ENCODE measurements around the gene HLA-DMB. TPM values are rescaled to one million over a fixed set of nuclear protein-coding genes. Genes with fewer than 3 reads are reported as not detected.

HLA-DMB gene
- total RNA-seq, 2 experiments from 2014 or later: 4.6 to 6.0 TPM

- TF ChIP-seq, protein P1, sequence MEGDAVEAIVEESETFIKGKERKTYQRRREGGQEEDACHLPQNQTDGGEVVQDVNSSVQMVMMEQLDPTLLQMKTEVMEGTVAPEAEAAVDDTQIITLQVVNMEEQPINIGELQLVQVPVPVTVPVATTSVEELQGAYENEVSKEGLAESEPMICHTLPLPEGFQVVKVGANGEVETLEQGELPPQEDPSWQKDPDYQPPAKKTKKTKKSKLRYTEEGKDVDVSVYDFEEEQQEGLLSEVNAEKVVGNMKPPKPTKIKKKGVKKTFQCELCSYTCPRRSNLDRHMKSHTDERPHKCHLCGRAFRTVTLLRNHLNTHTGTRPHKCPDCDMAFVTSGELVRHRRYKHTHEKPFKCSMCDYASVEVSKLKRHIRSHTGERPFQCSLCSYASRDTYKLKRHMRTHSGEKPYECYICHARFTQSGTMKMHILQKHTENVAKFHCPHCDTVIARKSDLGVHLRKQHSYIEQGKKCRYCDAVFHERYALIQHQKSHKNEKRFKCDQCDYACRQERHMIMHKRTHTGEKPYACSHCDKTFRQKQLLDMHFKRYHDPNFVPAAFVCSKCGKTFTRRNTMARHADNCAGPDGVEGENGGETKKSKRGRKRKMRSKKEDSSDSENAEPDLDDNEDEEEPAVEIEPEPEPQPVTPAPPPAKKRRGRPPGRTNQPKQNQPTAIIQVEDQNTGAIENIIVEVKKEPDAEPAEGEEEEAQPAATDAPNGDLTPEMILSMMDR (IDR thresholded peaks at IDR 0.05): peak; percentile 77
- no peak overlapping the region for H3K27ac ChIP-seq (ENCODE audit: low read depth in 1 of 2, low read length in 2 of 2)
- peaks cover 43% of the 10 kb centered on the region for H3K4me1 ChIP-seq (ENCODE audit: insufficient read depth, low read length)
- intact Hi-C loops (cut with DNase I, micrococcal nuclease): loop anchor here (1.0 to 2.0 kb wide), 4 partner anchors 13 to 62 kb away; no protein-coding TSS in a partner anchor
- ATAC-seq (ENCODE audit: poor library complexity) (peak; percentile 33), DNase-seq (peak in 11 of 14 experiments; percentile 19 to 79 (median 32))
- peaks cover 72% of the 10 kb centered on the region for H3K4me1 Mint-ChIP-seq (ENCODE audit: low read depth)
- no peaks in the 10 kb centered on the region for H3K9me3 ChIP-seq (ENCODE audit: control insufficient read depth in 1 of 2, insufficient read depth in 1 of 2, low read length in 2 of 2)
- H3K9me3 Mint-ChIP-seq: peaks cover 2% of the 10 kb centered on the region
- no peak overlapping the region for H3K27ac Mint-ChIP-seq
- H3K4me3 ChIP-seq (ENCODE audit: low read length): no peak overlapping the region
- ChIA-PET CTCF (interaction anchor here (1.9 to 2.2 kb wide), 3 partner anchors 14 to 80 kb away, joined by 6 to 18 read pairs (median 7); no protein-coding TSS in a partner anchor), POLR2A (interaction anchor here (0.8 to 2.1 kb wide), 3 partner anchors 14 to 103 kb away, joined by 3 to 17 read pairs (median 4); no protein-coding TSS in a partner anchor)
- no peaks in the 10 kb centered on the region for H3K36me3 Mint-ChIP-seq (ENCODE audit: low read depth)
- H3K36me3 ChIP-seq (ENCODE audit: insufficient read depth, low read length): no peaks in the 10 kb centered on the region
- no peaks in the 10 kb centered on the region for H3K27me3 Mint-ChIP-seq
- H3K27me3 ChIP-seq (ENCODE audit: control insufficient read depth in 1 of 2, insufficient read depth in 2 of 2, low read length in 2 of 2): no peaks in the 10 kb centered on the region
- no peak overlapping the region for H3K4me3 Mint-ChIP-seq
Observed at GRCh38 chr6:32947552-32948465, 7.0 kb upstream of the HLA-DMB start.

- Mint-ChIP-seq H3K27me3 (no peaks in the 10 kb centered on the region), H3K4me1 (ENCODE audit: low read depth) (peaks cover 73% of the 10 kb centered on the region), H3K27ac (no peak overlapping the region), H3K4me3 (no peak overlapping the region), H3K9me3 (peaks cover 2% of the 10 kb centered on the region), H3K36me3 (ENCODE audit: low read depth) (no peaks in the 10 kb centered on the region)
- Histone ChIP-seq H3K27me3 (ENCODE audit: control insufficient read depth in 1 of 2, insufficient read depth in 2 of 2, low read length in 2 of 2) (no peaks in the 10 kb centered on the region), H3K9me3 (ENCODE audit: control insufficient read depth in 1 of 2, insufficient read depth in 1 of 2, low read length in 2 of 2) (no peaks in the 10 kb centered on the region), H3K27ac (ENCODE audit: low read depth in 1 of 2, low read length in 2 of 2) (no peak overlapping the region), H3K4me1 (ENCODE audit: insufficient read depth, low read length) (peaks cover 42% of the 10 kb centered on the region), H3K36me3 (ENCODE audit: insufficient read depth, low read length) (no peaks in the 10 kb centered on the region), H3K4me3 (ENCODE audit: low read length) (no peak overlapping the region)
- POLR2A ChIA-PET: interaction anchor here (1.2 to 2.1 kb wide), 2 partner anchors 25 to 102 kb away, joined by 3 to 17 read pairs; no protein-coding TSS in a partner anchor
- intact Hi-C loops (cut with DNase I, micrococcal nuclease): loop anchor here in 1 of 2 experiments (2.0 kb wide), 1 partner anchor 52 kb away; no protein-coding TSS in a partner anchor
- no peak for ATAC-seq (ENCODE audit: poor library complexity)
- CTCF ChIA-PET: interaction anchor here (1.9 to 2.2 kb wide), 3 partner anchors 13 to 79 kb away, joined by 6 to 18 read pairs (median 7); no protein-coding TSS in a partner anchor
- no peak for DNase-seq
- TF ChIP-seq, protein P1 (IDR thresholded peaks at IDR 0.05): no peak
Observed at GRCh38 chr6:32946893-32947292, 6.1 kb upstream of the HLA-DMB start.

GRCh38 chr6:32945953-32946352 lies 5.1 kb upstream of the HLA-DMB start:
- H3K9me3 ChIP-seq (ENCODE audit: control insufficient read depth in 1 of 2, insufficient read depth in 1 of 2, low read length in 2 of 2): no peaks in the 10 kb centered on the region
- POLR2A ChIA-PET: no interaction called here
- no peak for DNase-seq
- Mint-ChIP-seq H3K4me1 (ENCODE audit: low read depth) (peaks cover 82% of the 10 kb centered on the region), H3K9me3 (peaks cover 2% of the 10 kb centered on the region), H3K4me3 (no peak overlapping the region), H3K36me3 (ENCODE audit: low read depth) (no peaks in the 10 kb centered on the region), H3K27ac (peak overlapping the region; percentile 99), H3K27me3 (no peaks in the 10 kb centered on the region)
- no peak overlapping the region for H3K4me3 ChIP-seq (ENCODE audit: low read length)
- intact Hi-C loops (cut with DNase I, micrococcal nuclease): loop anchor here in 1 of 2 experiments (2.0 kb wide), 1 partner anchor 51 kb away; no protein-coding TSS in a partner anchor
- H3K27ac ChIP-seq (ENCODE audit: low read depth in 1 of 2, low read length in 2 of 2): no peak overlapping the region
- TF ChIP-seq, protein P1 (IDR thresholded peaks at IDR 0.05): no peak
- no peak for ATAC-seq (ENCODE audit: poor library complexity)
- H3K27me3 ChIP-seq (ENCODE audit: control insufficient read depth in 1 of 2, insufficient read depth in 2 of 2, low read length in 2 of 2): no peaks in the 10 kb centered on the region
- peaks cover 49% of the 10 kb centered on the region for H3K4me1 ChIP-seq (ENCODE audit: insufficient read depth, low read length)
- CTCF ChIA-PET: no interaction called here
- H3K36me3 ChIP-seq (ENCODE audit: insufficient read depth, low read length): no peaks in the 10 kb centered on the region

Data from CD4-positive, alpha-beta T cell (primary cell).